Frontal cortex (tissue), 4 donors: ENCODE measurements around the gene CDK6. TPM values are rescaled to one million over a fixed set of nuclear protein-coding genes. Genes with fewer than 3 reads are reported as not detected.

Experiments used
- DNase-seq, 2 donors: peaks; one replicate each; pipeline ENCODE4 v3.0.0; 2012; ENCODE audit warnings: low spot score in 2 of 2
- FAIRE-seq: peaks from 2 replicates; lab custom pipeline; 2012; peaks lifted over from hg19 to GRCh38; lab: Jason Lieb, UNC
- total RNA-seq: library from RNA; depleted of rRNA; stranded (reverse); fragments of >200 nt; gene quantifications from one replicate; pipeline ENCODE4 v1.2.3, GENCODE V29; 2014
- donor health status: control.
- donor health status: control.
- donor health status: control.

CDK6 gene
- total RNA-seq, 1 donor from 2014 or later: 10.2 TPM

- FAIRE-seq: no peak
- no peak for DNase-seq
Observed at GRCh38 chr7:92669616-92670165, 166.7 kb downstream of the CDK6 start.

DNA sequence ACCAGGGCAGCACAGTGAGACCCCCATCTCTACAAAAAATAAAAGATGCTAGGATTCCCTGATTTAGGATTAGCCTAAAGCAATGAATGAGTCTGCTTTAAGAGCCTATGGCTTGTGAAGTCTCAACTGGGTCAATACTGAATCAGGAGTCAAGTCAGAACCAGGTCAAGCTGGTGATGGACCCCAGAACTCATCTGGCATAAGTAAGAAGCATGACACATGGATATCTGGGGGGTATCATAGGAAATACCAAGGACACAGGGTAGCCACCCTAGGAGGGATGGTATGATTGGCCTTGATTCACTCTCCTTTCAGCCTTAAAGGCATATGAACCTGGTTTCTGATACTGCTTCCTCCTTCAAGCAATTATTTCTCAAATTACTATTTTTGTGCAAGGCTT lies 167.8 kb downstream of the CDK6 start:
- FAIRE-seq: no peak
- no peak for DNase-seq

- DNase-seq: no peak
- no peak for FAIRE-seq
Observed at GRCh38 chr7:92667816-92668535, 168.4 kb downstream of the CDK6 start.

- FAIRE-seq: no peak
- DNase-seq: no peak
Observed at GRCh38 chr7:92665926-92666325, 170.4 kb downstream of the CDK6 start.

DNA sequence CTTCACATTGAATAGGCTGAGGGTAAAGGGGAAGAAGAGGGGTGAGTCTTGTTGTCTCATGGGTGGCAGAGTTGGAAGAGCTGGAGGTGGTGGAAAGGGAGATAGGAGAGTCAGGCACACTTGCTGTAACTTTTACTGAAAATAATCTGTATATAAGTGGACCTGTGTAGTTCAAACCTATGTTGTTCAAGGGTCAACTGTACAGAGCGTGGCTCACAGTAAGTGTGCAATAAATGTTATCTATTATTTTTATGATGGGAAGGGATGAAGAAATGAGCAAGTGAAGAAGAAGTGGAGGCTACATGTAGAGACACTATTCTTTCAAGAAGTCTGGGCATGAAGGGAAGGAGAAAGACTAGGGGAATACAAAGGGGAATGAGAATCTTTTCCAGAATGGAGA lies 174.7 kb downstream of the CDK6 start:
- FAIRE-seq (no peak), DNase-seq (no peak)

- FAIRE-seq: no peak
- no peak for DNase-seq
Observed at GRCh38 chr7:92658671-92659070, 177.7 kb downstream of the CDK6 start.

GRCh38 chr7:92657391-92657790 lies 179.0 kb downstream of the CDK6 start:
- no peak for FAIRE-seq
- DNase-seq: no peak

GRCh38 chr7:92656121-92656520 lies 180.3 kb downstream of the CDK6 start:
- FAIRE-seq (no peak), DNase-seq (no peak)

- FAIRE-seq: no peak
- no peak for DNase-seq
Observed at GRCh38 chr7:92655346-92655884, 181.0 kb downstream of the CDK6 start.

DNA sequence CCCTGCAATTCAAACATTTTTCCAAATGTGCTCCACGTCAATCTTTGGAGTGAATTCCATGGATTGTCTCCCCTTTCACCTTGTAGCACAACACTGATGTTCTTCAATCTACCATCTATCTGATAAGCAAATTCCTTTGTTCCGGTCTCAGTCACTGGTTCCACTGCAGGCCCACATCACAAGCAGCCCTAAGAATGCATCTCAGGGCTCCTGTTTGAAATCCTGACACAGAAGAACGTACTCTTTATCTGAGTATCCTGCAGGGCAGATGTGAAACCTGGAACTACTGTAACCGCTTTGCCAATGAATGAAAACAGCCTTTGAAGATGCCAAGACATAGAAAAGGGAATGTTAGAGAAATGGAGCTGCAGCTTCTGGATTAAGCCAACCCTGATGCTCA lies 183.2 kb downstream of the CDK6 start:
- DNase-seq (no peak), FAIRE-seq (no peak)

DNA sequence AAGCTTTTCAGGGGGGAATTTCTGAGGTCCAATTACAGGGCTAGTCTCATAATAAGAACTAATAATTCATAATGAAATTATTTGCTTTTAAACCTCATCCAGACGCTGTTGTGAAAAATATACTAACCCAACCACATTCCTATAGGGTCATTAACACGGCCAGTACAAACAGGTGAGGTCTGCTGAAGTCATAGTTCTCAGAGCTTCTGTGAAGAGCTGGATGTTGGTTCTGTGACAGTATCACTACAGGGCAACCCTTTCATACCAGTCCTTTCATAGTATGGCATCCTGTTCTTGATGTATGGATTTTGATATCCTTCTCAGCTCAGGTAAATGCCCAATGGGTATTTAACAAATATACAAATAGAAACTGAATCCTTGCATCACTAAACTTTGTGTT lies 183.8 kb downstream of the CDK6 start:
- no peak for FAIRE-seq
- DNase-seq: no peak

DNA sequence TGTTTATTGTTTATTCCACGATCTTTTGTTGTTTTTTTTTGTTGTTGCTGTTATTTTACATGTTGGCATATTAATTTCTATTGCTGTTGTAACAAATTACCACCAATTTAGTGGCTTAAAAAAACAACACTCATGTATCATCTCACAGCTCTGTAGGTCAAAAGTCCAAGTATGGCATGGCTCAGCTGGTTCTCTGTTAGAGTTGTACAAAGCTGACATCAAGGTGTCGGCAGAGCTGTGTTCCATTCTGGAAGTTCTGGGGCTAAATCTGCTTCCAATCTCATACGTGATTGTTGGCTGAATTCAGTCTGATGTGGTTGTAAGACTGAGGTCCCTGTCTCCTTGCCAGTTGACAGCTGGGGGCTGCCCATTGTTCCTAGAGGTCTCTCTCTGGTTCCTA lies 186.0 kb downstream of the CDK6 start:
- FAIRE-seq: no peak
- no peak for DNase-seq

GRCh38 chr7:92648067-92648466 lies 188.3 kb downstream of the CDK6 start:
- DNase-seq: no peak
- no peak for FAIRE-seq

- FAIRE-seq (no peak), DNase-seq (no peak)
Observed at GRCh38 chr7:92647652-92648051, 188.7 kb downstream of the CDK6 start.

DNA sequence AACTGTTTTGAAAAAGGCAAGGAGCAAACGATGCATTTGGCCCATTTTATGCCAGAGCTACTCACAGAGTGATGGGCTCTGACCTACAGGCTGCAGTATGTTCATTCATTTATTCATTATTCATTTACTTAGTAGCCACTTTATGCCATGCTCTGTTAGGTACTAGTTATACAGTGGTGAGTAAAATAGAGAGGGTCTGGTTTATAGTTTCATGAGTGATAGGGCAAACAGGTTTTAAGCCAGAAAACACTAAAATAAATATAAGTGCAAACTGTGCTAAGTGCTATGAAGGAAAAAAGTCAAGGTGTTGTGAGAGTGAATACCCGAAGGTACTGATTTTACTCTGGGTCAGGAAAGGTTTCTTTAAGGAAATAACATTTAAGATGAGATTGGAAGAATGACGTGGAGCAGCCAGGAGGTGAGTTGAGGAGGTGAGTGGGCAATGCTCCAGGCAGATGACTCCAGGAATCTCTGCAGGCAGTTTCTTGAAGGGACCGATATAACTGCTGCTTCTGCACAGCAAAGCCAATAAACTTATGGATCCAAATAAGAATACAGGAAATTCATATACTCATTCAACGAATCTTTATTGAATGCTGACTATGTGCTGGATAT lies 189.3 kb downstream of the CDK6 start:
- FAIRE-seq (no peak), DNase-seq (no peak)

DNA sequence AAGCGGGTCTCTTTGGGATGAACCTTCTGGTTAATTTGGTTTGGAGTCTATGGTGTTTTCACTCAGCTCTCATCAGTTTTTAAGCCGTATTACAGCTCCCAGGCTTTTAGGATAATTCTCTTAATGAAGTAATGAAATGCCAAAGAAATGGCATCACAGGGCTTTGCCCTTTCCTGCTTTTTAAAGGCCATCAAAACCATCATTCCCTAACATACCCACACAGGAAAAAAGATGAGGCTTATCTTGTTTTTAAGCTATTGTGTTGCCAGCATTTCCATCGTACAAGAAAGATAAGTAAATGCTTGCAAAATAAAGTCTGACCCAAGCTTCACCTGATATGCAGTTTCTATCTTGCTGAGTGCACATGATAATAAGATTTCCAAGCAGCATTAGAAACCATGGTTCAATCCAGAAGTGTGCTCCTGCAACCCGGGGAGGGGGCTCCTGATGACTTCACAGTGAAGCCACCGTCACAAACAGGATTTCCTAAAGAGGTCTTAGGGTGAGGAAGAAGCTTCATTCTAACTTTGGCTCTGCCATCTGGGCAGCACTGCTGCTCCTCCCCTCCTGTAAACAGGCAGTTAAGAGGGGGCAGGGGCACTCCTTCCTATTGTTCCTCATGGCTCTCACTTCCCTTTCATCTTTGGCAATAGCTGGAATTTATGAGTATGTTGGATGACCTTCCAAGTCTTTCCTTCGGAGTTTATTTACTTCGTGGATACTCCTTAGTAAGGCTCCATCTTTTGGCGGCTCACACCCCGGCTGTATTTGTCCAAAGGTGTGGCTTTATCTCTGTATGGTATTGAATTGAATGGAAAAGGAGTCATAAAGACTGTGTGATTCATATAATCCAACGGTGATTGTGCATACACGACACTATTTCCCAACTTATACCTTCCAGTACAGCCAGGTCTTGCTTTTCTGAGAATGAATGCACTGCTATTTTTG lies 191.0 kb downstream of the CDK6 start:
- no peak for DNase-seq
- FAIRE-seq: no peak

GRCh38 chr7:92644406-92645113 lies 191.8 kb downstream of the CDK6 start:
- DNase-seq: no peak

GRCh38 chr7:92643821-92644220 lies 192.6 kb downstream of the CDK6 start:
- FAIRE-seq (no peak), DNase-seq (no peak)

More at GRCh38 chr7:92644406-92645113, 191.8 kb downstream of the CDK6 start:
- no peak for FAIRE-seq

DNA sequence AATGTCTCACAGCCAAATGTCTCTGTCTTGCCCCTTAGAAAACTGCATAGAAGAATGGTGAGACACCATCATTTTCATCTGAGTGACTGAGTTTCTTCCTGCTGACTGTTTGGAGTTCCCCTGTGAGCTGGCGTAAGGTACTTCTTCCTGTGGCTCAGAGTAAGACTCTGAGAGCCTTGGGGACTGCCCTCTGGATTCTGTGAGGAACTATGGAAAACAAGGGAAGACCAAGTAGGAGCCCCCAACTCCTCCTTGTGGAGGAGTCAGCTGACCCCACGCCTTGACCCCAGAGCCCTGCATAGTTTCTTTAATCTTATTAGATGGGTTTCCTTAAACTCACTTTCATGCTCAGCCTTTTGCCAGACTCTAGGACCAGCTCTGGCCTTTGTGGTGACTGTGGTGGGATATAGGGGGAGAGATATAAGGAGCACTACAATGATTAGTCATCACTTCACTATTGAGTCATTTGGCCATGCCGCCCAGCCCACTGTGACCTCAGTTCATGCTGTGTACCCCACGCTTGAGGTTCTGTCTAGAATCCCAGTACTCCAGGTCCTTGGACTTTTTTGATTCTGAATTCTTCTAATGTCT lies 194.4 kb downstream of the CDK6 start:
- FAIRE-seq (no peak), DNase-seq (no peak)
